ENCODE results near the gene OPALIN. TPM values are rescaled to one million over a fixed set of nuclear protein-coding genes. Genes with fewer than 3 reads are reported as not detected.

OPALIN gene
- total RNA-seq, 1 experiment from 2014 or later: not detected

DNA sequence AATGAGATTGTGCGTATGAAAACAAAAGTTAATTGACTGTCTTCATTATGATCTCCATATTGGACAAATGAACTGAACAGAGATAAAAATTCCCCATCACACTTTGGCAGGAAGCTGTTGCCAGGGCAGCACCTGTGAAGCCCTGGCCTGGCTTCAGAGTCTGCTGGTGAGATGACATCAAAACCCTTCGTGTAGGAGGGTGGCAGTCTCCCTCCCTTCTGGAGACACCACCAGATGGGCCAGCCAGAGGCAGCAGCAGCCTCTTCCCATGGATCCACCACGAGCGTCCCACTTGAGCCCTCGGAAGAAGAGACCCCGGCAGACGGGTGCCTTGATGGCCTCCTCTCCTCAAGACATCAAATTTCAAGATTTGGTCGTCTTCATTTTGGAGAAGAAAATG lies 54.6 kb downstream of the OPALIN start, which contains the start of gene DNTT:
TSS of gene DNTT (plus strand) at position 205 of the 400 bp plus-strand sequence. CDS start at position 269, 64 bp downstream.
- TF ChIP-seq, protein P1, sequence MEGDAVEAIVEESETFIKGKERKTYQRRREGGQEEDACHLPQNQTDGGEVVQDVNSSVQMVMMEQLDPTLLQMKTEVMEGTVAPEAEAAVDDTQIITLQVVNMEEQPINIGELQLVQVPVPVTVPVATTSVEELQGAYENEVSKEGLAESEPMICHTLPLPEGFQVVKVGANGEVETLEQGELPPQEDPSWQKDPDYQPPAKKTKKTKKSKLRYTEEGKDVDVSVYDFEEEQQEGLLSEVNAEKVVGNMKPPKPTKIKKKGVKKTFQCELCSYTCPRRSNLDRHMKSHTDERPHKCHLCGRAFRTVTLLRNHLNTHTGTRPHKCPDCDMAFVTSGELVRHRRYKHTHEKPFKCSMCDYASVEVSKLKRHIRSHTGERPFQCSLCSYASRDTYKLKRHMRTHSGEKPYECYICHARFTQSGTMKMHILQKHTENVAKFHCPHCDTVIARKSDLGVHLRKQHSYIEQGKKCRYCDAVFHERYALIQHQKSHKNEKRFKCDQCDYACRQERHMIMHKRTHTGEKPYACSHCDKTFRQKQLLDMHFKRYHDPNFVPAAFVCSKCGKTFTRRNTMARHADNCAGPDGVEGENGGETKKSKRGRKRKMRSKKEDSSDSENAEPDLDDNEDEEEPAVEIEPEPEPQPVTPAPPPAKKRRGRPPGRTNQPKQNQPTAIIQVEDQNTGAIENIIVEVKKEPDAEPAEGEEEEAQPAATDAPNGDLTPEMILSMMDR (IDR thresholded peaks at IDR 0.05): no peak
- TF ChIP-seq REST (IDR thresholded peaks at IDR 0.05; ENCODE audit: insufficient read depth in 1 of 2, low read depth in 2 of 2, low read length in 1 of 2): no peak
- no peak for TF ChIP-seq SIN3A (IDR thresholded peaks at IDR 0.05; ENCODE audit: borderline replicate concordance, insufficient read depth, low read depth, low read length)
- TF ChIP-seq TCF7L2 (IDR thresholded peaks at IDR 0.05; ENCODE audit: low read depth, low read length): no peak
- TF ChIP-seq POLR2AphosphoS5 (IDR thresholded peaks at IDR 0.05; ENCODE audit: low read depth, low read length): no peak
- CTCF ChIA-PET: interaction anchor here (0.6 kb wide), 1 partner anchor 287 kb away, joined by 3 read pairs; no protein-coding TSS in a partner anchor
- intact Hi-C loops (cut with micrococcal nuclease; ENCODE audit: unreplicated experiment): no loop called here
- DNase-seq (ENCODE audit: low read depth, low spot score) (no peak), ATAC-seq (no peak)
- peaks cover 35% of the 10 kb centered on the region for H3K27me3 ChIP-seq (ENCODE audit: control insufficient read depth, insufficient read depth, low read length)
- no peaks in the 10 kb centered on the region for H3K36me3 ChIP-seq (ENCODE audit: control insufficient read depth, insufficient read depth, low read length)
- H3K4me3 ChIP-seq (ENCODE audit: low read depth in 2 of 2, low read length in 2 of 2): no peak within 1 kb of the TSS
- POLR2A ChIA-PET: no interaction called here
- BruUV-seq (replicated peaks): no TSS peak
- H3K27ac ChIP-seq (ENCODE audit: low read length): no peak within 1 kb of the TSS
- no peaks in the 10 kb centered on the region for H3K9me3 ChIP-seq (ENCODE audit: control insufficient read depth, insufficient read depth, low read depth, low read length)
- H3K4me1 ChIP-seq (ENCODE audit: control insufficient read depth, insufficient read depth, low read length): no peaks in the 10 kb centered on the region
- in situ Hi-C loops (cut with HindIII; ENCODE audit: low pct_unique_long_range_greater_than_20kb, low sequenced_read_pairs): no loop called here

DNA sequence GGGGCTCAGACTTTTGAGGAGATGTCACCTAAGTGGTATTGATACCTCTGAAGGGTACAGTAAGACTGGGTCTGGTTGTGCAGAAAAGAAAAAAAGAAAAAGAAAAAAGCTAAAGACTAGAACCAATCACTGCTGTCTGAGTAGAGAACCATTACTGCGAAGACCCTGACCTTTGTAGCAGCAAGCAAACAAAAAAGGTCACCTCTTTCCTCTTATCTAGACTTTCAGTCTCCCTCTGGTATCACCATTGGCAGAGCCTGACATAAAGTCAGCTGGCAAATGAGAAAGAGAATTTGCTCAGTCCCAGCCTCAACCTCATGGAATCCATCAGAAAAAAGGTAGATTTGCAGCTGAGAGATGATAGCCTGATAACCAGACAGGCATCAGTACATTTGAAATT lies 57.2 kb downstream of the OPALIN start:
- no peaks in the 10 kb centered on the region for H3K9me3 ChIP-seq (ENCODE audit: control insufficient read depth, insufficient read depth, low read depth, low read length)
- ATAC-seq (no peak), DNase-seq (ENCODE audit: low read depth, low spot score) (no peak)
- no peak overlapping the region for H3K4me3 ChIP-seq (ENCODE audit: low read depth in 2 of 2, low read length in 2 of 2)
- POLR2A ChIA-PET: interaction anchor here (0.6 kb wide), 1 partner anchor 73 kb away, joined by 4 read pairs; no protein-coding TSS in a partner anchor
- H3K36me3 ChIP-seq (ENCODE audit: control insufficient read depth, insufficient read depth, low read length): no peaks in the 10 kb centered on the region
- H3K4me1 ChIP-seq (ENCODE audit: control insufficient read depth, insufficient read depth, low read length): no peaks in the 10 kb centered on the region
- H3K27me3 ChIP-seq (ENCODE audit: control insufficient read depth, insufficient read depth, low read length): peaks cover 36% of the 10 kb centered on the region
- BruUV-seq (replicated peaks): no TSS peak
- in situ Hi-C loops (cut with HindIII; ENCODE audit: low pct_unique_long_range_greater_than_20kb, low sequenced_read_pairs) (no loop called here), intact Hi-C loops (cut with micrococcal nuclease; ENCODE audit: unreplicated experiment) (no loop called here)
- TF ChIP-seq POLR2AphosphoS5 (IDR thresholded peaks at IDR 0.05; ENCODE audit: low read depth, low read length): no peak
- no peak for TF ChIP-seq TCF7L2 (IDR thresholded peaks at IDR 0.05; ENCODE audit: low read depth, low read length)
- CTCF ChIA-PET: no interaction called here
- no peak overlapping the region for H3K27ac ChIP-seq (ENCODE audit: low read length)

GRCh38 chr10:96299383-96299782 lies 59.4 kb downstream of the OPALIN start:
- no peaks in the 10 kb centered on the region for H3K36me3 ChIP-seq (ENCODE audit: control insufficient read depth, insufficient read depth, low read length)
- ChIA-PET POLR2A (no interaction called here), CTCF (no interaction called here)
- no peaks in the 10 kb centered on the region for H3K4me1 ChIP-seq (ENCODE audit: control insufficient read depth, insufficient read depth, low read length)
- DNase-seq (ENCODE audit: low read depth, low spot score): no peak
- H3K27ac ChIP-seq (ENCODE audit: low read length): no peak overlapping the region
- peaks cover 42% of the 10 kb centered on the region for H3K27me3 ChIP-seq (ENCODE audit: control insufficient read depth, insufficient read depth, low read length)
- ATAC-seq: no peak
- TF ChIP-seq POLR2AphosphoS5 (IDR thresholded peaks at IDR 0.05; ENCODE audit: low read depth, low read length) (no peak), SIN3A (IDR thresholded peaks at IDR 0.05; ENCODE audit: borderline replicate concordance, insufficient read depth, low read depth, low read length) (no peak), REST (IDR thresholded peaks at IDR 0.05; ENCODE audit: insufficient read depth in 1 of 2, low read depth in 2 of 2, low read length in 1 of 2) (no peak), TCF7L2 (IDR thresholded peaks at IDR 0.05; ENCODE audit: low read depth, low read length) (no peak)
- TF ChIP-seq, protein P1 (IDR thresholded peaks at IDR 0.05): no peak
- H3K4me3 ChIP-seq (ENCODE audit: low read depth in 2 of 2, low read length in 2 of 2): no peak overlapping the region
- no TSS peak for BruUV-seq (replicated peaks)
- no peaks in the 10 kb centered on the region for H3K9me3 ChIP-seq (ENCODE audit: control insufficient read depth, insufficient read depth, low read depth, low read length)
- in situ Hi-C loops (cut with HindIII; ENCODE audit: low pct_unique_long_range_greater_than_20kb, low sequenced_read_pairs) (no loop called here), intact Hi-C loops (cut with micrococcal nuclease; ENCODE audit: unreplicated experiment) (no loop called here)

All from Panc1 (cell line).